K562 (cell line): Measurements from ENCODE around the gene LEPROT. TPM values are rescaled to one million over a fixed set of nuclear protein-coding genes. Genes with fewer than 3 reads are reported as not detected.

Experiments
- CEBPB ChIP-seq: fragments of 450-650 bp; IDR thresholded peaks from 2 replicates; pipeline ENCODE4 v1.6.1; 2016; ENCODE audit warnings: missing genetic modification characterization, missing compliant biosample characterization
- CTCF ChIP-seq, 3 experiments: IDR thresholded peaks in 2 of 3; conservative IDR thresholded peaks in 1 of 3; 2 replicates each; pipeline ENCODE4 v1.5.1; 2011 to 2012; ENCODE audit warnings: low read length in 3 of 3, mild to moderate bottlenecking in 3 of 3, control low read depth in 2 of 3, improper control_type of control experiment in 1 of 3, inconsistent platforms in 1 of 3, low read depth in 1 of 3, mixed read lengths in 1 of 3, moderate library complexity in 1 of 3; ENCODE audit not compliant: insufficient read depth in 2 of 3
- EP300 ChIP-seq: IDR thresholded peaks from 2 replicates; pipeline ENCODE4 v1.6.1; 2012; ENCODE audit warnings: low read length, improper control_type of control experiment
- ESRRA ChIP-seq: fragments of 450-650 bp; IDR thresholded peaks from 2 replicates; pipeline ENCODE4 v1.6.1; 2014; ENCODE audit warnings: low read depth, mild to moderate bottlenecking, moderate library complexity, borderline replicate concordance
- FOXK2 ChIP-seq, 2 experiments: fragments of 450-650 bp; IDR thresholded peaks in 1 of 2; conservative IDR thresholded peaks in 1 of 2; 2 replicates each; pipeline ENCODE4 v1.6.1; 2016; ENCODE audit warnings: low read depth in 2 of 2, mild to moderate bottlenecking in 1 of 2
- GATAD2A ChIP-seq: fragments of 450-650 bp; IDR thresholded peaks from 2 replicates; pipeline ENCODE4 v1.6.1; 2017
- NFE2 ChIP-seq: IDR thresholded peaks from 2 replicates; pipeline ENCODE4 v1.6.1; 2014; ENCODE audit warnings: antibody characterized with exemption, low read depth
- POLR2AphosphoS5 ChIP-seq: IDR thresholded peaks from 2 replicates; pipeline ENCODE4 v1.6.1; 2011; ENCODE audit warnings: mild to moderate bottlenecking, low read depth, low read length, moderate library complexity; ENCODE audit not compliant: control insufficient read depth, insufficient read depth
- RBM17 ChIP-seq: fragments of 200-400 bp; formaldehyde crosslinking; IDR thresholded peaks from 2 replicates; pipeline ENCODE4 v1.6.1; 2017; ENCODE audit warnings: low read depth, mild to moderate bottlenecking, low read length, borderline replicate concordance
- THRAP3 ChIP-seq: fragments of 450-650 bp; IDR thresholded peaks from 2 replicates; pipeline ENCODE4 v1.6.1; 2016; ENCODE audit warnings: mild to moderate bottlenecking, inconsistent platforms, borderline replicate concordance
- ZMIZ1 ChIP-seq, 2 experiments: fragments of 150-350 bp in 1 of 2; IDR thresholded peaks; 2 replicates each; pipeline ENCODE4 v1.6.1; 2012 to 2016; ENCODE audit warnings: low read depth in 2 of 2, low read length in 2 of 2, mild to moderate bottlenecking in 1 of 2, moderate library complexity in 1 of 2
- ZNF23 ChIP-seq: fragments of 250-450 bp; sonication (Bioruptor Pico); IDR thresholded peaks from 2 replicates; pipeline ENCODE4 v1.4.0; 2020; ENCODE audit warnings: mild to moderate bottlenecking
- ZNF280B ChIP-seq: fragments of 250-450 bp; sonication (Bioruptor Pico); IDR thresholded peaks from 2 replicates; pipeline ENCODE4 v1.5.1; 2021; ENCODE audit warnings: mild to moderate bottlenecking
- polyA plus RNA-seq, 8 experiments: library from polyadenylated mRNA; depleted of rRNA in 4 of 8; stranded (reverse) in 5 of 8; unstranded in 3 of 8; fragments of >200 nt; fragmentation: Nextera tagmentation in 2 of 8; fragmentation: Illumina TruSeq in 1 of 8; extraction: Ambion mirVana in 2 of 8; extraction: Trizol in 1 of 8; gene quantifications; 2 replicates each; pipeline versions ENCODE4 v1.2.1 to v1.2.3, GENCODE V29; 2011 to 2014; ENCODE audit warnings: inconsistent platforms in 1 of 8, missing spikeins in 1 of 8
- total RNA-seq, 7 experiments: library from RNA; depleted of rRNA in 6 of 7; stranded (reverse); fragments of >200 nt in 6 of 7; fragmentation: Illumina TruSeq in 2 of 7; extraction: Trizol in 2 of 7; gene quantifications; 2 replicates each; pipeline versions ENCODE4 v1.2.1 to v1.2.3, GENCODE V29; 2011 to 2021; ENCODE audit warnings: low replicate concordance in 1 of 7
- TF ChIP-seq, protein P1 (sequence below), 3 experiments: fragments of 200-800 bp in 1 of 3; sonication (Bioruptor generic) in 1 of 3; sonication (generic) in 1 of 3; formaldehyde crosslinking in 1 of 3; IDR thresholded peaks; 2 replicates each; pipeline versions ENCODE4 v1.6.1 to v1.8.0; 2016 to 2022; ENCODE audit warnings: mild to moderate bottlenecking in 2 of 3, missing compliant biosample characterization in 2 of 3, missing genetic modification characterization in 2 of 3, missing genetic modification reagents in 1 of 3
- TF ChIP-seq, protein P2 (sequence below): fragments of 250-450 bp; sonication (Bioruptor Pico); IDR thresholded peaks from 2 replicates; pipeline ENCODE4 v1.5.0; 2020; ENCODE audit warnings: mild to moderate bottlenecking

Gene LEPROT
- total and polyA plus RNA-seq, 9 of the 15 experiments (the other 6 are each of a cell fraction or from before 2014, with no cell fraction given) = 28.1 to 97.5 (median 45.8) TPM

DNA sequence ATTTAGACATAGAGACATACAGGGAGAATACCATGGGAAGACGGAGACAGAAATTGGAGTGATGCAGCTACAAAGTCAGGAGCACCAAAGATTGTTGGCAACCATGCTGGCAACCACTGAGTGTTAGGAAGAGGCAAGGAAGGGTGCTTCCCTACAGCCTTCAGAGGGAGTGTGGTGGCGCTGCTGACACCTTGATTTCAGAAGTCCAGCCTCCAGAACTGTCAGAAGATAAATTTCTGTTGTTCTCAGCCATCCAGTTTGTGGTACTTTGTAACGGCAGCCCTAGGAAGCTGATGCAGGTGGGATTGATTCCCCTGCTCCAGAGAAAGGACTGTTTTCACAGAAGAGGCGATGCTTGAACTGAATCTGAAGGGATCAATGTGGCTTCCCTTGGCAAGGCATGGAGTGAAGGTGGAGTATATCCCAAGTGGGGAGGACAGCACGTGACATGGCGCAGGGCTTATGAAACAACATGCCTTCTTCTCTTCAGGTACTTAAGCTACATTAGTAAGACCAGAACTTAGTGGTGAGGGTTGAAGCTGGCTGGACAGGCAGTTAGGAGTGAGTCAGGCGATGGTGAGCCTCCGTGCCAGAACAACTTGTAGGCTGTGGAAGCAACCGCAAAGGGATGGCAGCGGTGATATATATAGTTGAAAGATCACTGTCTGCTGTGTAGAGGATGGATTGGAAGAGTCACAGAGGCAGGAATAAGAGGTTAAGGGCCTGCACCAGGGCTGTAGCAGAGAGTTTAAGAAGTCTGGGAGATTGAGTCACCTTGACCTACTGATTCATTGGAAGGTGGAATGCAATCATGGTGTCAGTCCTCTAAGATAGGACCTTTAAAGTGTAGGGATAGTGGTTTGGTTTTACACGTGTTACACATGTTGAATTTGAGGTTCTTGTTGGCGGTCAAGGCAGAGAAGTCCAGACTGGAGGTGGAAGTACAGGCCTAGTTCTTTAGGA lies 2.1 kb downstream of the LEPROT start (continued):
- TF ChIP-seq, protein P1, sequence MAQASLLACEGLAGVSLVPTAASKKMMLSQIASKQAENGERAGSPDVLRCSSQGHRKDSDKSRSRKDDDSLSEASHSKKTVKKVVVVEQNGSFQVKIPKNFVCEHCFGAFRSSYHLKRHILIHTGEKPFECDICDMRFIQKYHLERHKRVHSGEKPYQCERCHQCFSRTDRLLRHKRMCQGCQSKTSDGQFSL (CRISPR knock-in tag; IDR thresholded peaks at IDR 0.05) = 0 out of 2 replicates have a peak, but pooled peaks have one; percentile 29
- TF ChIP-seq, protein P1 (tag; IDR thresholded peaks at IDR 0.05) = no peak
- TF ChIP-seq ESRRA (no peak), FOXK2 (conservative IDR thresholded peaks at IDR 0.05 in 1 of 2, IDR thresholded peaks at IDR 0.05 in 1 of 2; ENCODE audit: low read depth in 2 of 2) (0 out of 4 replicates have a peak, but pooled peaks of 1 of the 2 experiments have one; percentile 10), CEBPB (tag) (peak; percentile 27; the same call in 1 of the 2 replicates), ZNF280B (no peak), RBM17 (no peak), GATAD2A (peak; percentile 48; the same call in 1 of the 2 replicates), EP300 (0 out of 2 replicates have a peak, but pooled peaks have one; percentile 0), ZMIZ1 (IDR thresholded peaks at IDR 0.05; ENCODE audit: low read depth in 2 of 2, low read length in 2 of 2) (no peak), POLR2AphosphoS5 (peak; percentile 28; the same call in 1 of the 2 replicates), THRAP3 (no peak), CTCF (IDR thresholded peaks at IDR 0.05 in 2 of 3, conservative IDR thresholded peaks at IDR 0.05 in 1 of 3; ENCODE audit: insufficient read depth in 2 of 3, low read depth in 1 of 3, low read length in 3 of 3) (peak; percentile 23 to 49 (median 47); a peak in 4 of 6 replicates), NFE2 (no peak), ZNF23 (no peak)
- TF ChIP-seq, protein P2, sequence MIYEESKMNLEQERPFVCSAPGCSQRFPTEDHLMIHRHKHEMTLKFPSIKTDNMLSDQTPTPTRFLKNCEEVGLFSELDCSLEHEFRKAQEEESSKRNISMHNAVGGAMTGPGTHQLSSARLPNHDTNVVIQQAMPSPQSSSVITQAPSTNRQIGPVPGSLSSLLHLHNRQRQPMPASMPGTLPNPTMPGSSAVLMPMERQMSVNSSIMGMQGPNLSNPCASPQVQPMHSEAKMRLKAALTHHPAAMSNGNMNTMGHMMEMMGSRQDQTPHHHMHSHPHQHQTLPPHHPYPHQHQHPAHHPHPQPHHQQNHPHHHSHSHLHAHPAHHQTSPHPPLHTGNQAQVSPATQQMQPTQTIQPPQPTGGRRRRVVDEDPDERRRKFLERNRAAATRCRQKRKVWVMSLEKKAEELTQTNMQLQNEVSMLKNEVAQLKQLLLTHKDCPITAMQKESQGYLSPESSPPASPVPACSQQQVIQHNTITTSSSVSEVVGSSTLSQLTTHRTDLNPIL (CRISPR knock-in tag) = no peak
